HG02981 (cell line): ENCODE results near the gene SLC19A1.
"Not testable (repeated sequence)": the region's sequence is repeated elsewhere in the genome, so short reads cannot be mapped to it uniquely, and the experiment has no call there.

Experiments
- ATAC-seq: cut with Tn5 transposase; IDR thresholded peaks from one replicate; pipeline ENCODE4 v1.9.1; 2021; ENCODE audit warnings: mild to moderate bottlenecking, moderate library complexity; ENCODE audit not compliant: unreplicated experiment

The SLC19A1 gene

GRCh38 chr21:45508607-45509565, 33.4 kb downstream of the SLC19A1 start:
- no peak for ATAC-seq

- no peak for ATAC-seq
Observed at GRCh38 chr21:45507888-45508508, 34.2 kb downstream of the SLC19A1 start.

GRCh38 chr21:45507523-45507875, 34.7 kb downstream of the SLC19A1 start:
- no peak for ATAC-seq

GRCh38 chr21:45506836-45507522, 35.3 kb downstream of the SLC19A1 start:
- no peak for ATAC-seq

GRCh38 chr21:45506241-45506817, 35.9 kb downstream of the SLC19A1 start:
- ATAC-seq: no peak

GRCh38 chr21:45505416-45506021, 36.7 kb downstream of the SLC19A1 start:
- ATAC-seq: no peak

- no peak for ATAC-seq
Observed at GRCh38 chr21:45504516-45505415, 37.5 kb downstream of the SLC19A1 start.

- ATAC-seq: no peak
Observed at GRCh38 chr21:45504021-45504515, 38.2 kb downstream of the SLC19A1 start.

- not testable (repeated sequence) for ATAC-seq
Observed at GRCh38 chr21:45503226-45503625, 39.0 kb downstream of the SLC19A1 start.

- ATAC-seq: no peak
Observed at GRCh38 chr21:45502600-45502999, 39.6 kb downstream of the SLC19A1 start.

GRCh38 chr21:45502006-45502345, 40.3 kb downstream of the SLC19A1 start:
- no peak for ATAC-seq

- ATAC-seq: not testable (repeated sequence)
Observed at GRCh38 chr21:45501081-45502005, 40.9 kb downstream of the SLC19A1 start.

GRCh38 chr21:45499970-45500577, 42.2 kb downstream of the SLC19A1 start:
- ATAC-seq: no peak

GRCh38 chr21:45499201-45499750, 43.0 kb downstream of the SLC19A1 start:
- ATAC-seq: no peak

- ATAC-seq: no peak
Observed at GRCh38 chr21:45498646-45499000, 43.6 kb downstream of the SLC19A1 start.

- no peak for ATAC-seq
Observed at GRCh38 chr21:45497846-45498645, 44.2 kb downstream of the SLC19A1 start.
